Epithelial cell of esophagus (primary cell): Measurements from ENCODE around the gene HLA-A.

Experiments
- DNase-seq: peaks from one replicate; pipeline ENCODE4 v3.0.0; 2010; ENCODE audit warnings: low read depth
- H3K4me3 ChIP-seq: 2 replicates; pipeline ENCODE4 v1.5.1; 2011; ENCODE audit warnings: mild to moderate bottlenecking, low read length, control low read depth
- CTCF ChIP-seq: IDR thresholded peaks from 2 replicates; pipeline ENCODE4 v1.5.1; 2011; ENCODE audit warnings: low read depth, mild to moderate bottlenecking, low read length, control low read depth, inconsistent platforms; ENCODE audit not compliant: insufficient read depth; ENCODE audit errors: missing control alignments

HLA-A gene

GRCh38 chr6:29908710-29909109 lies 33.6 kb upstream of the HLA-A start:
- no peak for DNase-seq
- no peak overlapping the region for H3K4me3 ChIP-seq
- no peak for TF ChIP-seq CTCF

GRCh38 chr6:29909985-29910384 lies 32.3 kb upstream of the HLA-A start:
- no peak overlapping the region for H3K4me3 ChIP-seq
- peak; percentile 43 for DNase-seq
- TF ChIP-seq CTCF: no peak

GRCh38 chr6:29912840-29913239 lies 29.5 kb upstream of the HLA-A start:
- no peak for DNase-seq
- no peak for TF ChIP-seq CTCF
- H3K4me3 ChIP-seq: no peak overlapping the region

- no peak for DNase-seq
- TF ChIP-seq CTCF: no peak
- no peak overlapping the region for H3K4me3 ChIP-seq
Measured at GRCh38 chr6:29916741-29917140, 25.6 kb upstream of the HLA-A start.

GRCh38 chr6:29917857-29918256 lies 24.5 kb upstream of the HLA-A start:
- DNase-seq: no peak
- H3K4me3 ChIP-seq: no peak overlapping the region
- TF ChIP-seq CTCF: no peak

- no peak overlapping the region for H3K4me3 ChIP-seq
- no peak for DNase-seq
- TF ChIP-seq CTCF: no peak
Measured at GRCh38 chr6:29919506-29920445, 22.6 kb upstream of the HLA-A start.

- DNase-seq: peak; percentile 17
- no peak for TF ChIP-seq CTCF
Measured at GRCh38 chr6:29924287-29924686, 18.0 kb upstream of the HLA-A start.

More at GRCh38 chr6:29924287-29924686, 18.0 kb upstream of the HLA-A start:
- H3K4me3 ChIP-seq: no peak overlapping the region
